ENCODE measurements around the gene CLDN19.

CLDN19 gene

DNA sequence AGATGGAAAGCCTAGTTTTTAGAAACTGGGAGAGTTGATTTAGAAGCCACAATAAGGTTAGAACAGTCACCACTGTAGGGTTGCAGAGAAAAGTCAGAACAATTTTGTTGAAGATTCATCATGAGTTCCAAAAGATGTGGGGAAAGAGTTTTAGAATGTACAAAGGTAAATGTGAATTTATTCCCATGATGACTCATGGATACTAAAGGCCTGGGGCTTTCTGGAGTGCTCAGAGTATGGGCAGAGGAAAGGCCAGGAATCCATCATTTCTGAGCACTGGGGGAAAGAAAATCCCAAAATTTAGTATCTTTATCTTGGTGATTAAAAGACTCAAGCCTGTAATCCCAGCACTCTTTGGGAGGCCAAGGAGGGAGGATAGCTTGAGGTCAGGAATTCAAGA lies 40.0 kb downstream of the CLDN19 start:
- no peak for DNase-seq (ENCODE audit: low spot score)

DNA sequence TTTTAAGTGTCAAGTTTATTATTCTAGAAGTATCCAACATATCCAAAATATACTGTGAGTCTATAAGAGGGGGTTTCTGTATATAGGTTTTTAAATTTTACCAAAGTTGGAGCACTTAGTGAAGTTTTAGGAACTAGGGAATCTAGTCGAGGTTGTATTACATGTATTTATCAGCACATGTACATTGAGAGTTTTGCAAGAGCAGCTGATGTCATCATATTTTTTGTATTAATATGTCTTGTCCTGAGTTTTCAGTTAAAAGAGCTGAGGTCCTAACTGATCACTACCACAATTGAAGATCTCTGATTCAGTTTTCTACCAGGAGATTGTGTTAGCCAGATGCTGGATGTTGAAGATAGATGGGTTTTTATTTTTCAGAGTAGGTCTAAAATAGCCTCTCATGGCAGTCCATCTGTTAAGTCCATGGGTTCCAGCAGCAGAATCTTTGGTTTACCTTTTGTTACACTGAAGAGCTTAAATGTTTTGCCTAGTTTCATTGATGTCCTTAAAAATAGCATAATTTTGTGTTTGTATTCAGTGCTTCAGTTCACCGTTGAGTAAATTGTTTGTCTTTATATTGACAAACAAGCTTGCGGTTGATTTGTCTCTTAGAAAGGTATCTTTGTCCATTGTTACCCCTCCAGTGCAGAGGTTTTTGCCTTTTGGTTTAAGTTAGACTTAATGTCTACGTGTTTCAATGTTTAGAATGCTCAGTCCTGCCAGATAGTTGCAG lies 41.8 kb downstream of the CLDN19 start:
- DNase-seq (ENCODE audit: low spot score), result no peak

DNA sequence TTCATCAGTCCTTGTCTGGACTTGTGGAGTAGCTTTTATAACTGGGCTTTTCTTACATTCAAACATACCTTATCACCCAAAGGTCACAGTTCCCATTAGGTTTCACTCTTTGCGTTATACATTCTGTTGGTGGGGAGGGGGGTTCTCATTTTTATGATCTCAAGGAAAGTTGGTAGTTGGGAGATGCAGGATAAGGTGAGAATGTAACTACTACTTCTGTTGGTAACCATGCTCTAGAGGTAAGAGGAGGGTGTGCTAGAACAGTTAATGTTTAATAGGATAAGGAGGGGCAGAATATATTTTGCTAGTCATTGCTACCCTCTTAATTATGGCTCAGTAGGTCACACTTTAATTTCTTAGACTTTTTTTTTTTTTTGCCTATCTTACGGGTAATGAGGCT lies 47.1 kb downstream of the CLDN19 start:
- no peak for DNase-seq (ENCODE audit: low spot score)

DNA sequence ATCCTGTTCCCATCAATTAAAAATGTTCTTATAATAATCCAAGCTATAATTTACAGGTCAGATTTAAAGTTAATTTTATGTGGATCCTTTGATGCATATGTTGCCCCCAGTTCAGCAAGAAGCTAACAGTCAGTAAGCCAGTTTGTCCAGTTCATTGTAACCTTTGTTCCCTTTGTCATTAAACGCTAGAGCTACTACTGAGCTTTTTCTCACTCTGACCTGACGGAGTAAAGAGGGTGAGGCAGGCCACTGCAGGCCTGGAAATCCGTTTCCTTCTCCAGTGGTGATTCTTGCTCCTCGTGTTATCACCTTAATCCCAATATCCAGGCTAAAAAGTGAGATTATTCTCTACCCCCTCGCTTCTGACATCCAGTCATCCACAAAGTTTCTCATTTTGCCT lies 47.6 kb downstream of the CLDN19 start:
- DNase-seq (ENCODE audit: low spot score), result no peak

DNA sequence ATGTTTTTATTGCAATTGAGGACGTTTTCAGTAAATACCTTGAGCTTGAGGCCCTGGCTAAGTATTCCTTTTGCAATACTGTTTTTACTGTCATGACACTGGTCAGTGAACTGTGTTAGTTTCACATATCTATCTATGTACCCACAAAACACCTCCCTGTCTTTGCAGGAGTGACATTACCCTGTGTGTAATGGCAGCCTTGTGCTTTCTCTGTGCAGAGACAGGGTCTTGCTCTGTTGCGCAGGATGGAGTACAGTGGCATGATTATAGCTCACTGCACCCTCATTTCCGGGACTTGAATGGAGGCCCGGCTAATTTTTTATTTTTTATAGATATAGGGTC lies 48.9 kb downstream of the CLDN19 start:
- DNase-seq (ENCODE audit: low spot score), result no peak

DNA sequence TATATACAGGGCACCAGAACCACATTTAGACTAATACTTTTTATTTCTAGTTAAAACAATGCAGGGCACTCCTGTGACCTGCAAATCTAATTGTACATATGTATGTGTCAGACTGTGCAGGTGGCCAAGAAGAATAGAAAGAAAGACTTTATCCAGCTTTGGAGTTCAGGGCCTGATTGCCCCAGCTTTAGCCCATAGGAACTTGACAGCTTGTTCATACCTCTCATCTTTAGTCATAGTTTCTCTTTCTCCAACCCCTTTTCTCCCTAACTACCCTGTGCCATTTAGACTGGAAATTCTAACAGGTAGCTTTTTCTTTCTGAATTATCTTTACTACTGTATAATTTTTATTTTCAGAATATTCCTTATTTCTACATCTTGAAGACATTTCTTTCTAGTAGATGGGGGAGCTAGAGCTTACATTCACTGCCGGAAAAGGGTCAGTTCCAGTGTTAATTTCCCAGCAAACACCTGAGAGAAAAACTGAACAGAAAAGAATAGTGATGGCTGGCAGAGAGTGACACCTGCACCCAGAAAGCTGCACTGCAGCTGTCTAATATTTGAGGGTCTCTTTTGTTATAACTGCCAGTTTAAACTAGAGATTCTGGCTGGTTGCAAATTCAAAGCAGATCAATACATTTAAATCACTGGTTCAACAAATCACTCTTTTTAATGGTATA lies 49.4 kb downstream of the CLDN19 start:
- no peak for DNase-seq (ENCODE audit: low spot score)

DNA sequence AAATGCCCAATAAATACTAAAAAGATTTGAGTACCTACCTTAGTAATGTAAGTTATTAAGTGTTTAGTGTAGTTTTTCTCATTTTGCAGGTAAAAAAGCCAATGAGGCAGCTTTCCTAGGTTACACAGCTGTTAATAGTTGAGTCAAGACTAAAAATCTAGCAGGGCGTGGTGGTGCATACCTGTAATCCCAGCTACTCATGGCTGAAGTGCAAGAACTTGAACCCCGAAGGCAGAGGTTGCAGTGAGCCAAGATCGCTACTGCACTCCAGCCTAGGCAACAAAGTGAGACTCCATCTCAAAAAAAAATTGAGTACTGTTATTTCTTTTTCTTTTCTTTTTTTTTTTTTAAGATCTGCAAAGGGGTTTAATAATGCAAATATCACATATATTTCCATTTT lies 50.1 kb downstream of the CLDN19 start:
- DNase-seq (ENCODE audit: low spot score), result no peak

DNA sequence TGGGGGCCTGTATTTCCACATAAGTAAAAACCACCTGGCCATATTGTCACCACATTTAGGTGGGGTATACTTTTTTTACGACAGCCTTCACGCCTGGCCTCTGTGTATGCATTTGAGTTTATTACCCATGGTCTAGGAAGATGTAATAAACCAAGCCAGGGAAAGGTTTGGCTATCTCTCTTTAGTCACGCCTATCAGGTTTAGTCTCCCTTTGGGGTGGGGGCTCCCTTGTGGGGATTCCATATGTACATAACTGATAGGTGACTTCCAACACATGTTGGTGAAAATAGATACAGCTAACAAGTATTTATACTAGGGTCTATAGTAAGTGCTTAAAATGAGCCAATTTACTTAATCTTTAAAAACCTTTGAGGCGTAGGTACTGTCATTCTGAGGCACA lies 53.6 kb downstream of the CLDN19 start:
- DNase-seq (ENCODE audit: low spot score), result no peak

DNA sequence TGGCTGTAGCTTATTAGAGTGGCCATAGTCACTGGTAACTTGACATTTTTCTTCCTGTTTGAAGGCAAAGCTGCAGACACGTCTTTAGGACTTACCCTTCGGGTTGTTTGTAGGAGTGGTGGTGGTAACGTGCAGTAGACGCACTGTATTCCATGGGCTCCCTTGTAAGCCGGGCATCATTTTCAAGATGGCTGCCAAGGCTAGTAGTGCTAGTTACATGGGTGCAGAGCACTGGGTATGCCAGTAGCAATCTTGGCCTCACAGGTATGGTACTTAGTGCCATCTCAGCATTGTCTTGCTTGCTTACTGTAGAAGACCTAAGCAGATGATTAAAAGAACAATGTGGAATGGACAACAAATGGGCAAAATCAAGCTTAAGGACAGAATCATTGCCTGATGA lies 55.9 kb downstream of the CLDN19 start:
- no peak for DNase-seq (ENCODE audit: low spot score)

All from CD4-positive, alpha-beta T cell treated with Interleukin-15 for 4 hours (primary cell).